NK-92 treated with Interleukin-12 subunit alpha and Interleukin-12 subunit beta, amount 100 ng/mL, for 24 hours (cell line): ENCODE results near the gene CDC25B.

Source experiments
- DNase-seq: peaks from one replicate; lab custom pipeline; 2025; lab: John Stamatoyannopoulos, UW

The CDC25B gene

GRCh38 chr20:3804254-3804751 is 8.2 kb downstream of the CDC25B start:
- DNase-seq: no peak

- DNase-seq: no peak
Observed at GRCh38 chr20:3804781-3805180, 8.7 kb downstream of the CDC25B start.

GRCh38 chr20:3808544-3808943 is 12.4 kb downstream of the CDC25B start:
- no peak for DNase-seq

- DNase-seq: no peak
Observed at GRCh38 chr20:3811467-3812258, 15.6 kb downstream of the CDC25B start.

- no peak for DNase-seq
Observed at GRCh38 chr20:3812259-3812681, 16.2 kb downstream of the CDC25B start.

GRCh38 chr20:3812975-3813847 is 17.1 kb downstream of the CDC25B start:
- DNase-seq: no peak

GRCh38 chr20:3813848-3814581 is 17.9 kb downstream of the CDC25B start:
- DNase-seq: no peak

GRCh38 chr20:3814928-3815495 is 18.9 kb downstream of the CDC25B start:
- no peak for DNase-seq

GRCh38 chr20:3815703-3816315 is 19.7 kb downstream of the CDC25B start:
- no peak for DNase-seq

GRCh38 chr20:3818155-3819151 is 22.3 kb downstream of the CDC25B start:
- DNase-seq: no peak

GRCh38 chr20:3819411-3820047 is 23.4 kb downstream of the CDC25B start:
- DNase-seq: no peak

- peak; percentile 94 for DNase-seq
Observed at GRCh38 chr20:3820048-3820900, 24.2 kb downstream of the CDC25B start, which contains the start of gene AP5S1. Gene AP5S1 (plus strand): TSS chr20:3820547. CDS start chr20:3822118, 1,571 bp downstream.

GRCh38 chr20:3820901-3821727 is 25.0 kb downstream of the CDC25B start:
- no peak for DNase-seq

- no peak for DNase-seq
Observed at GRCh38 chr20:3821996-3822395, 25.9 kb downstream of the CDC25B start.

- no peak for DNase-seq
Observed at GRCh38 chr20:3823881-3824280, 27.8 kb downstream of the CDC25B start.

- no peak for DNase-seq
Observed at GRCh38 chr20:3825526-3825925, 29.4 kb downstream of the CDC25B start.

GRCh38 chr20:3826420-3826819 is 30.3 kb downstream of the CDC25B start:
- no peak for DNase-seq

GRCh38 chr20:3828798-3829197 is 32.7 kb downstream of the CDC25B start:
- no peak for DNase-seq
